Subcutaneous abdominal adipose tissue (tissue), 5 donors: ENCODE results near the gene SLC4A11.

Experiments
- H3K27ac ChIP-seq: one replicate; pipeline ENCODE4 v1.7.0; 2013; ENCODE audit warnings: low read depth, mild to moderate bottlenecking, inconsistent platforms, low read length, moderate library complexity
- H3K27me3 ChIP-seq, 5 donors: one replicate each; pipeline ENCODE4 v1.7.0; 2013; ENCODE audit warnings: low read length in 5 of 5, inconsistent platforms in 1 of 5; ENCODE audit not compliant: control insufficient read depth in 5 of 5, insufficient read depth in 4 of 5
- H3K36me3 ChIP-seq, 5 donors: one replicate each; pipeline ENCODE4 v1.7.0; 2013; ENCODE audit warnings: low read length in 5 of 5; ENCODE audit not compliant: control insufficient read depth in 5 of 5, insufficient read depth in 5 of 5
- H3K4me1 ChIP-seq, 5 donors: one replicate each; pipeline ENCODE4 v1.7.0; 2013; ENCODE audit warnings: low read length in 5 of 5, mild to moderate bottlenecking in 3 of 5, moderate library complexity in 1 of 5; ENCODE audit not compliant: control insufficient read depth in 5 of 5, insufficient read depth in 5 of 5
- H3K4me3 ChIP-seq, 5 donors: one replicate each; pipeline ENCODE4 v1.7.0; 2013; ENCODE audit warnings: low read length in 5 of 5, low read depth in 1 of 5
- H3K9ac ChIP-seq, 5 donors: one replicate each; pipeline ENCODE4 v1.7.0; 2013; ENCODE audit warnings: low read length in 5 of 5, mild to moderate bottlenecking in 4 of 5, moderate library complexity in 3 of 5
- H3K9me3 ChIP-seq, 5 donors: one replicate each; pipeline ENCODE4 v1.7.0; 2013; ENCODE audit warnings: low read length in 5 of 5; ENCODE audit not compliant: control insufficient read depth in 5 of 5
- donor health status: healthy.
- donor health status: healthy.
- donor health status: healthy.
- donor health status: healthy.
- donor health status: healthy.

Gene SLC4A11

GRCh38 chr20:3180319-3180718, 58.7 kb downstream of the SLC4A11 start:
- H3K9me3 ChIP-seq, result no peaks in the 10 kb centered on the region
- no peaks in the 10 kb centered on the region for H3K27me3 ChIP-seq
- H3K4me3 ChIP-seq, result no peak overlapping the region
- H3K9ac ChIP-seq, result no peak overlapping the region
- H3K27ac ChIP-seq, result no peak overlapping the region
- H3K36me3 ChIP-seq, result no peaks in the 10 kb centered on the region
- H3K4me1 ChIP-seq, result peaks cover 0 to 8% (median 7%) of the 10 kb centered on the region in 5 donors

GRCh38 chr20:3177746-3178485, 61.1 kb downstream of the SLC4A11 start:
- no peaks in the 10 kb centered on the region for H3K27me3 ChIP-seq
- H3K36me3 ChIP-seq, result no peaks in the 10 kb centered on the region
- H3K4me1 ChIP-seq, result peaks cover 1 to 28% (median 24%) of the 10 kb centered on the region in 5 donors
- H3K9me3 ChIP-seq, result no peaks in the 10 kb centered on the region
- H3K9ac ChIP-seq, result no peak overlapping the region
- no peak overlapping the region for H3K27ac ChIP-seq
- H3K4me3 ChIP-seq, result no peak overlapping the region
